GM12892 (cell line): ENCODE data around the gene SCGB1A1.

Experiments
- POLR2A ChIP-seq: IDR thresholded peaks from 2 replicates; pipeline ENCODE4 v1.6.1; 2011; ENCODE audit warnings: low read depth, low read length, control low read depth
- POLR2AphosphoS5 ChIP-seq: IDR thresholded peaks from 2 replicates; pipeline ENCODE4 v1.6.1; 2011; ENCODE audit warnings: low read depth, low read length, control low read depth

- TF ChIP-seq POLR2A (no peak), POLR2AphosphoS5 (no peak)
These were observed 13.9 kb upstream of the SCGB1A1 start for GRCh38 chr11:62404901-62405300.
